Activated CD8-positive, alpha-beta T cell treated with anti-CD3 and anti-CD28 coated beads for 36 hours (primary cell): ENCODE measurements around the gene TSHZ3. TPM values are rescaled to one million over a fixed set of nuclear protein-coding genes. Genes with fewer than 3 reads are reported as not detected.

Experiments
- ATAC-seq: fragments of 200-7000 bp; cut with Tn5 transposase; one replicate; pipeline ENCODE4 v1.10.0; 2021; ENCODE audit warnings: mild to moderate bottlenecking, moderate library complexity
- CTCF ChIA-PET: fragments of 350-600 bp; sonication (Branson Sonifier 250); formaldehyde crosslinking; loops from one replicate; lab custom pipeline; 2021; ENCODE audit warnings: antibody characterized with exemption; lab: Charles Lee
- POLR2A ChIA-PET: fragments of 350-600 bp; sonication (Branson Sonifier 250); formaldehyde crosslinking; loops from one replicate; lab custom pipeline; 2021; ENCODE audit warnings: antibody characterized with exemption; lab: Charles Lee
- DNase-seq: peaks from one replicate; pipeline ENCODE4 v3.0.0-alpha.2; 2020
- H3K27ac Mint-ChIP-seq: one replicate; pipeline ENCODE4 v1.8.0; 2021; ENCODE audit warnings: mild to moderate bottlenecking, mixed read lengths
- H3K27me3 Mint-ChIP-seq: one replicate; pipeline ENCODE4 v1.8.0; 2021; ENCODE audit warnings: mixed read lengths
- H3K36me3 Mint-ChIP-seq: one replicate; pipeline ENCODE4 v1.8.0; 2021; ENCODE audit warnings: low read depth, mixed read lengths
- H3K4me1 Mint-ChIP-seq: one replicate; pipeline ENCODE4 v1.8.0; 2021; ENCODE audit warnings: low read depth, mixed read lengths
- H3K4me3 Mint-ChIP-seq: one replicate; pipeline ENCODE4 v1.8.0; 2021; ENCODE audit warnings: mild to moderate bottlenecking, moderate library complexity, mixed read lengths
- H3K9me3 Mint-ChIP-seq: one replicate; pipeline ENCODE4 v1.8.0; 2021; ENCODE audit warnings: mixed read lengths
- CTCF ChIP-seq: fragments of 200-600 bp; IDR thresholded peaks from one replicate; pipeline ENCODE4 v1.8.0; 2022; ENCODE audit warnings: antibody characterized with exemption, mild to moderate bottlenecking
- intact Hi-C: fragments of 100-400 bp; cut with micrococcal nuclease; formaldehyde crosslinking; loops from one replicate; pipeline ENCODE4 v1.10.0; 2022
- total RNA-seq, 2 experiments: library from RNA; stranded (reverse); gene quantifications; one replicate each; pipeline ENCODE4 v1.2.3, GENCODE V29; 2021

The TSHZ3 gene
- total RNA-seq, 2 experiments from 2014 or later: 0.16 to 0.38 TPM

GRCh38 chr19:31313291-31314030 is 35.8 kb downstream of the TSHZ3 start:
- POLR2A ChIA-PET: no interaction called here
- no peak overlapping the region for H3K27ac Mint-ChIP-seq
- no peak overlapping the region for H3K4me3 Mint-ChIP-seq
- CTCF ChIA-PET: no interaction called here
- no peaks in the 10 kb centered on the region for H3K36me3 Mint-ChIP-seq
- intact Hi-C loops: no loop called here
- no peak for TF ChIP-seq CTCF
- no peaks in the 10 kb centered on the region for H3K9me3 Mint-ChIP-seq
- H3K4me1 Mint-ChIP-seq: peaks cover 4% of the 10 kb centered on the region
- DNase-seq (no peak), ATAC-seq (no peak)
- peaks cover 10% of the 10 kb centered on the region for H3K27me3 Mint-ChIP-seq

GRCh38 chr19:31312677-31313244 is 36.5 kb downstream of the TSHZ3 start:
- H3K27ac Mint-ChIP-seq: no peak overlapping the region
- H3K36me3 Mint-ChIP-seq: no peaks in the 10 kb centered on the region
- no peak for TF ChIP-seq CTCF
- H3K27me3 Mint-ChIP-seq: peaks cover 13% of the 10 kb centered on the region
- POLR2A ChIA-PET: no interaction called here
- H3K4me3 Mint-ChIP-seq: no peak overlapping the region
- no peaks in the 10 kb centered on the region for H3K9me3 Mint-ChIP-seq
- CTCF ChIA-PET: no interaction called here
- ATAC-seq (no peak), DNase-seq (no peak)
- peaks cover 4% of the 10 kb centered on the region for H3K4me1 Mint-ChIP-seq
- intact Hi-C loops: no loop called here

GRCh38 chr19:31312009-31312676 is 37.1 kb downstream of the TSHZ3 start:
- intact Hi-C loops: no loop called here
- DNase-seq (peak; percentile 82), ATAC-seq (peak; percentile 70)
- ChIA-PET CTCF (no interaction called here), POLR2A (no interaction called here)
- Mint-ChIP-seq H3K36me3 (no peaks in the 10 kb centered on the region), H3K4me3 (no peak overlapping the region), H3K4me1 (peaks cover 4% of the 10 kb centered on the region), H3K27ac (no peak overlapping the region), H3K27me3 (peaks cover 12% of the 10 kb centered on the region), H3K9me3 (no peaks in the 10 kb centered on the region)
- TF ChIP-seq CTCF: no peak

DNA sequence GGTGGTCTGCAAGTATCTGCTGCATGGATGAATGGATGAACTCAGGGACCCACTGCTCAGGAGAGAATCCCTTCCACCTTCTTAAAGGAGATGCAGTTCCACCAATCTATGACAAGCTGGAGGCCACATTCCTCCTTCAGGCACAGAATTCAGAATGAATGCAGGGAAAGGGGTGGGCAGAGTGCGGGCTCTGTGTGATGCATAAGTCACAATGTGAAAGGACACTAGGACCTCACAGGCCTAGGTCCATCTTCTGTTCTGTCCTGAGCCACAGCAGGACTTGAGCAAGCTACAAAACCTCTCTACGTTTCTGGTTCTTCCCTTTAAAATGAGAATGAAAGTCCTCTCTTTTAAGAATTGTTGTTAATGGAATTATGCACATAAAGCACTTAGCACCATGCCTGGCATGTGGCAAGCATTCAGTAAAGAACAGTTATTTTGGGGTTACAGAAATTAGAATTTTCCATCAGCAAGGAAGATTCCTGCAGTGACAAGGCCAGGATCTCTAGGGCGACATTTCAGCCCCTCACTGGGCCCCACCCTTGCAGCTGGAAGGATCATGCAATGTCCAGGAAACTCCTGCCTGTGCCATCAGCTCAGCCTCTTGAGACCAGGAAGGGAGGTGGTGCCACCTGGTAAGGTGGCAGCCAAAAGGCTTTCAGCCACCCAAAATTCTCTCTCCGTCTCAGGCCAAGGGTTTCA is 38.7 kb downstream of the TSHZ3 start:
- Mint-ChIP-seq H3K9me3 (no peaks in the 10 kb centered on the region), H3K36me3 (no peaks in the 10 kb centered on the region), H3K4me3 (no peak overlapping the region), H3K4me1 (peaks cover 4% of the 10 kb centered on the region), H3K27me3 (peaks cover 9% of the 10 kb centered on the region), H3K27ac (no peak overlapping the region)
- CTCF ChIA-PET: no interaction called here
- intact Hi-C loops: no loop called here
- ATAC-seq: no peak
- POLR2A ChIA-PET: no interaction called here
- no peak for TF ChIP-seq CTCF
- DNase-seq: no peak
